Stimulated activated CD8-positive, alpha-beta memory T cell treated with anti-CD3 and anti-CD28 coated beads, Interleukin-15, amount 100 ng/mL, for 1 hour (primary cell): ENCODE data around the gene FOXP2.

Experiments
- DNase-seq: peaks from one replicate; pipeline ENCODE4 v3.0.0-alpha.2; 2020; ENCODE audit warnings: low read depth

The FOXP2 gene

GRCh38 chr7:114657279-114657678 is 242.7 kb downstream of the FOXP2 start:
- DNase-seq: no peak

- no peak for DNase-seq
Measured at GRCh38 chr7:114658216-114658615, 243.6 kb downstream of the FOXP2 start.

GRCh38 chr7:114659409-114660125 is 245.0 kb downstream of the FOXP2 start:
- no peak for DNase-seq

- DNase-seq: no peak
Measured at GRCh38 chr7:114660126-114660486, 245.5 kb downstream of the FOXP2 start.

GRCh38 chr7:114660753-114661152 is 246.1 kb downstream of the FOXP2 start:
- no peak for DNase-seq

- no peak for DNase-seq
Measured at GRCh38 chr7:114662002-114662677, 247.5 kb downstream of the FOXP2 start.

- no peak for DNase-seq
Measured at GRCh38 chr7:114663502-114663901, 248.9 kb downstream of the FOXP2 start.

GRCh38 chr7:114670676-114671075 is 256.1 kb downstream of the FOXP2 start:
- no peak for DNase-seq

- DNase-seq: no peak
Measured at GRCh38 chr7:114671563-114672123, 257.0 kb downstream of the FOXP2 start.

GRCh38 chr7:114678116-114678515 is 263.5 kb downstream of the FOXP2 start:
- no peak for DNase-seq

- no peak for DNase-seq
Measured at GRCh38 chr7:114687238-114687637, 272.6 kb downstream of the FOXP2 start.

GRCh38 chr7:114688443-114689055 is 273.9 kb downstream of the FOXP2 start:
- DNase-seq: no peak

GRCh38 chr7:114689406-114689805 is 274.8 kb downstream of the FOXP2 start:
- no peak for DNase-seq

GRCh38 chr7:114691605-114692004 is 277.0 kb downstream of the FOXP2 start:
- no peak for DNase-seq

- no peak for DNase-seq
Measured at GRCh38 chr7:114695182-114695581, 280.6 kb downstream of the FOXP2 start.

GRCh38 chr7:114700247-114700928 is 285.8 kb downstream of the FOXP2 start:
- DNase-seq: no peak

- DNase-seq: no peak
Measured at GRCh38 chr7:114703677-114704076, 289.1 kb downstream of the FOXP2 start.

- DNase-seq: no peak
Measured at GRCh38 chr7:114708646-114709045, 294.0 kb downstream of the FOXP2 start.

GRCh38 chr7:114710499-114710898 is 295.9 kb downstream of the FOXP2 start:
- no peak for DNase-seq

GRCh38 chr7:114711241-114711640 is 296.6 kb downstream of the FOXP2 start:
- DNase-seq: no peak

GRCh38 chr7:114715907-114716306 is 301.3 kb downstream of the FOXP2 start:
- DNase-seq: no peak

GRCh38 chr7:114718861-114719260 is 304.2 kb downstream of the FOXP2 start:
- no peak for DNase-seq
